Glutamatergic neuron (in vitro differentiated cells): ENCODE data around the gene NOS1AP. TPM values are rescaled to one million over a fixed set of nuclear protein-coding genes. Genes with fewer than 3 reads are reported as not detected.

Experiments used
- DNase-seq: peaks from one replicate; pipeline ENCODE4 v3.0.0; 2022
- H3K27ac Mint-ChIP-seq: one replicate; pipeline ENCODE4 v1.8.0; 2020; ENCODE audit warnings: mild to moderate bottlenecking, mixed read lengths, inconsistent platforms; ENCODE audit not compliant: unreplicated experiment
- H3K27me3 Mint-ChIP-seq: one replicate; pipeline ENCODE4 v1.8.0; 2020; ENCODE audit warnings: mild to moderate bottlenecking, moderate library complexity, mixed read lengths, inconsistent platforms; ENCODE audit not compliant: unreplicated experiment
- H3K36me3 Mint-ChIP-seq: one replicate; pipeline ENCODE4 v1.8.0; 2020; ENCODE audit warnings: mild to moderate bottlenecking, mixed read lengths, inconsistent platforms; ENCODE audit not compliant: unreplicated experiment
- H3K4me1 Mint-ChIP-seq: one replicate; pipeline ENCODE4 v1.8.0; 2020; ENCODE audit warnings: mild to moderate bottlenecking, low read depth, mixed read lengths, inconsistent platforms; ENCODE audit not compliant: unreplicated experiment
- H3K4me3 Mint-ChIP-seq: one replicate; pipeline ENCODE4 v1.8.0; 2020; ENCODE audit warnings: mild to moderate bottlenecking, mixed read lengths, inconsistent platforms; ENCODE audit not compliant: unreplicated experiment
- H3K9me3 Mint-ChIP-seq: one replicate; pipeline ENCODE4 v1.8.0; 2020; ENCODE audit warnings: mild to moderate bottlenecking, moderate library complexity, mixed read lengths, inconsistent platforms; ENCODE audit not compliant: unreplicated experiment
- CTCF ChIP-seq: fragments of 200-600 bp; sonication (generic); IDR thresholded peaks from one replicate; pipeline ENCODE4 v1.5.0; 2021; ENCODE audit not compliant: partially characterized antibody, unreplicated experiment
- total RNA-seq: library from RNA; stranded (reverse); fragmentation: NEBNext Ultra II Directional; extraction: Animal tissue kit (Norgen Biotek cat#: 25700); gene quantifications from one replicate; pipeline ENCODE4 v1.2.1, GENCODE V29; 2021; ENCODE audit not compliant: unreplicated experiment

Gene NOS1AP
- total RNA-seq, 1 donor from 2014 or later, result 12.7 TPM

GRCh38 chr1:162233937-162234336, 164.4 kb downstream of the NOS1AP start:
- Mint-ChIP-seq H3K4me3 (no peak overlapping the region), H3K9me3 (no peaks in the 10 kb centered on the region), H3K27me3 (peaks cover 5% of the 10 kb centered on the region), H3K27ac (no peak overlapping the region), H3K4me1 (peaks cover 11% of the 10 kb centered on the region), H3K36me3 (no peaks in the 10 kb centered on the region)
- no peak for DNase-seq
- TF ChIP-seq CTCF, result no peak

- Mint-ChIP-seq H3K9me3 (peaks cover 2% of the 10 kb centered on the region), H3K4me1 (peaks cover 14% of the 10 kb centered on the region), H3K4me3 (no peak overlapping the region), H3K27me3 (peaks cover 5% of the 10 kb centered on the region), H3K36me3 (no peaks in the 10 kb centered on the region), H3K27ac (no peak overlapping the region)
- no peak for DNase-seq
- TF ChIP-seq CTCF, result no peak
These were observed 165.1 kb downstream of the NOS1AP start for GRCh38 chr1:162234571-162234970.

- Mint-ChIP-seq H3K4me1 (peaks cover 14% of the 10 kb centered on the region), H3K4me3 (no peak overlapping the region), H3K27ac (no peak overlapping the region), H3K9me3 (peaks cover 2% of the 10 kb centered on the region), H3K27me3 (peaks cover 5% of the 10 kb centered on the region), H3K36me3 (no peaks in the 10 kb centered on the region)
- no peak for DNase-seq
- no peak for TF ChIP-seq CTCF
These were observed 165.8 kb downstream of the NOS1AP start for GRCh38 chr1:162235241-162235800.

GRCh38 chr1:162236201-162236600, 166.7 kb downstream of the NOS1AP start:
- Mint-ChIP-seq H3K4me1 (peaks cover 14% of the 10 kb centered on the region), H3K27me3 (peaks cover 5% of the 10 kb centered on the region), H3K36me3 (no peaks in the 10 kb centered on the region), H3K27ac (no peak overlapping the region), H3K4me3 (no peak overlapping the region), H3K9me3 (peaks cover 2% of the 10 kb centered on the region)
- TF ChIP-seq CTCF, result no peak
- DNase-seq, result no peak

- no peak for TF ChIP-seq CTCF
- H3K4me1 Mint-ChIP-seq, result peaks cover 16% of the 10 kb centered on the region
- peaks cover 2% of the 10 kb centered on the region for H3K9me3 Mint-ChIP-seq
- DNase-seq, result no peak
- peaks cover 5% of the 10 kb centered on the region for H3K27me3 Mint-ChIP-seq
- H3K36me3 Mint-ChIP-seq, result no peaks in the 10 kb centered on the region
- no peak overlapping the region for H3K27ac Mint-ChIP-seq
- no peak overlapping the region for H3K4me3 Mint-ChIP-seq
These were observed 167.1 kb downstream of the NOS1AP start for GRCh38 chr1:162236618-162237017.
